GM23338 (cell line): ENCODE results near the gene ADH6. TPM values are rescaled to one million over a fixed set of nuclear protein-coding genes. Genes with fewer than 3 reads are reported as not detected.

Experiments used
- ATAC-seq: fragments of 200-7000 bp; cut with Tn5 transposase; 3 replicates; pipeline ENCODE4 v1.9.1; 2020
- DNase-seq: peaks from one replicate; pipeline ENCODE4 v3.0.0-alpha.2; 2015; ENCODE audit warnings: low spot score
- H2AFZ ChIP-seq: fragments of 200-600 bp; sonication (generic); 2 replicates; pipeline ENCODE4 v1.8.0; 2016; ENCODE audit warnings: antibody characterized with exemption, mild to moderate bottlenecking, moderate library complexity
- H3F3A ChIP-seq: fragments of 200-600 bp; sonication (generic); replicated peaks from 2 replicates; pipeline ENCODE4 v1.8.0; 2017; ENCODE audit warnings: antibody characterized with exemption, mixed run types, low read depth
- H3K27ac ChIP-seq: fragments of 200-600 bp; sonication (generic); 2 replicates; pipeline ENCODE4 v1.6.1; 2016; ENCODE audit warnings: low read depth
- H3K27me3 ChIP-seq: fragments of 200-600 bp; sonication (generic); 2 replicates; pipeline ENCODE4 v1.8.0; 2016; ENCODE audit warnings: mild to moderate bottlenecking, mixed run types, moderate library complexity; ENCODE audit not compliant: insufficient read depth
- H3K36me3 ChIP-seq: fragments of 200-600 bp; sonication (generic); 2 replicates; pipeline ENCODE4 v1.8.0; 2016; ENCODE audit warnings: mild to moderate bottlenecking; ENCODE audit not compliant: insufficient read depth
- H3K4me1 ChIP-seq: fragments of 200-600 bp; sonication (generic); 2 replicates; pipeline ENCODE4 v1.8.0; 2016; ENCODE audit warnings: mild to moderate bottlenecking, moderate library complexity; ENCODE audit not compliant: insufficient read depth
- H3K4me2 ChIP-seq: fragments of 200-600 bp; sonication (generic); 2 replicates; pipeline ENCODE4 v1.7.1; 2017; ENCODE audit warnings: mixed run types
- H3K4me3 ChIP-seq: fragments of 200-600 bp; sonication (generic); 2 replicates; pipeline ENCODE4 v1.6.1; 2016; ENCODE audit warnings: mixed run types
- H3K79me2 ChIP-seq: fragments of 200-600 bp; sonication (generic); replicated peaks from 2 replicates; pipeline ENCODE4 v1.8.0; 2017; ENCODE audit warnings: mild to moderate bottlenecking; ENCODE audit not compliant: insufficient read depth
- H3K9me2 ChIP-seq: fragments of 200-600 bp; sonication (generic); 2 replicates; pipeline ENCODE4 v1.8.0; 2017; ENCODE audit not compliant: insufficient read depth
- H4K20me1 ChIP-seq: fragments of 200-600 bp; sonication (generic); replicated peaks from 2 replicates; pipeline ENCODE4 v1.8.0; 2017; ENCODE audit warnings: mild to moderate bottlenecking; ENCODE audit not compliant: insufficient read depth
- H3K27ac Mint-ChIP-seq: 2 replicates; pipeline ENCODE4 v1.8.0; 2020; ENCODE audit warnings: inconsistent platforms, mild to moderate bottlenecking, moderate library complexity, mixed read lengths
- H3K27me3 Mint-ChIP-seq: 3 replicates; pipeline ENCODE4 v1.8.0; 2022; ENCODE audit warnings: low read depth, mild to moderate bottlenecking, moderate library complexity, mixed read lengths, inconsistent platforms; ENCODE audit not compliant: insufficient read depth, poor library complexity
- H3K36me3 Mint-ChIP-seq: 3 replicates; pipeline ENCODE4 v1.8.0; 2021; ENCODE audit warnings: low read depth, mild to moderate bottlenecking, inconsistent platforms, moderate library complexity, mixed read lengths
- H3K4me1 Mint-ChIP-seq: 3 replicates; pipeline ENCODE4 v1.8.0; 2020; ENCODE audit warnings: mild to moderate bottlenecking, inconsistent platforms, mixed read lengths
- H3K4me3 Mint-ChIP-seq: 3 replicates; pipeline ENCODE4 v1.8.0; 2021; ENCODE audit warnings: moderate library complexity, mild to moderate bottlenecking, inconsistent platforms, mixed read lengths
- H3K9me3 Mint-ChIP-seq: 3 replicates; pipeline ENCODE4 v1.8.0; 2020; ENCODE audit warnings: moderate library complexity, mild to moderate bottlenecking, inconsistent platforms, mixed read lengths
- CREB1 ChIP-seq: fragments of 250-450 bp; sonication (Bioruptor Pico); IDR thresholded peaks from 2 replicates; pipeline ENCODE4 v1.5.0; 2020; ENCODE audit warnings: low read depth, mild to moderate bottlenecking, moderate library complexity
- CTCF ChIP-seq, 2 experiments: fragments of 200-600 bp in 1 of 2; sonication (generic) in 1 of 2; conservative IDR thresholded peaks; 2 replicates each; pipeline versions ENCODE4 v1.5.1 to v1.6.1; 2016 to 2017; ENCODE audit warnings: antibody characterized with exemption in 2 of 2, low read depth in 2 of 2, mild to moderate bottlenecking in 2 of 2, moderate library complexity in 1 of 2
- ETS1 ChIP-seq: IDR thresholded peaks from 2 replicates; pipeline ENCODE4 v1.6.1; 2016; ENCODE audit warnings: antibody characterized with exemption
- EZH2 ChIP-seq: fragments of 200-600 bp; sonication (generic); IDR thresholded peaks from one replicate; pipeline ENCODE4 v1.8.0; 2017; ENCODE audit warnings: antibody characterized with exemption, mild to moderate bottlenecking, low read depth; ENCODE audit not compliant: unreplicated experiment
- EZH2phosphoT487 ChIP-seq: fragments of 200-600 bp; sonication (generic); IDR thresholded peaks from one replicate; pipeline ENCODE4 v1.8.1; 2018; ENCODE audit warnings: antibody characterized with exemption; ENCODE audit not compliant: unreplicated experiment
- NANOG ChIP-seq: IDR thresholded peaks from 2 replicates; pipeline ENCODE4 v1.6.1; 2016; ENCODE audit warnings: antibody characterized with exemption, borderline replicate concordance
- STAT1 ChIP-seq: IDR thresholded peaks from one replicate; pipeline ENCODE4 v1.6.1; 2016; ENCODE audit warnings: antibody characterized with exemption; ENCODE audit not compliant: unreplicated experiment
- ZNF114 ChIP-seq: fragments of 250-450 bp; sonication (Bioruptor Pico); IDR thresholded peaks from 2 replicates; pipeline ENCODE4 v1.5.0; 2020; ENCODE audit warnings: mild to moderate bottlenecking, moderate library complexity
- ZNF462 ChIP-seq: fragments of 250-450 bp; sonication (Bioruptor Pico); IDR thresholded peaks from 2 replicates; pipeline ENCODE4 v1.5.0; 2020; ENCODE audit warnings: mild to moderate bottlenecking, moderate library complexity
- polyA plus RNA-seq: library from polyadenylated mRNA; unstranded; fragments of >200 nt; fragmentation: Nextera tagmentation; extraction: Ambion mirVana; gene quantifications from 2 replicates; pipeline ENCODE4 v1.2.1, GENCODE V29; 2016
- total RNA-seq: library from RNA; depleted of rRNA; stranded (reverse); fragments of >200 nt; shearing (Covaris generic); gene quantifications from 2 replicates; pipeline ENCODE4 v1.2.3, GENCODE V29; 2014
- TF ChIP-seq, protein P1 (sequence below): IDR thresholded peaks from one replicate; pipeline ENCODE4 v1.6.1; 2018; ENCODE audit warnings: antibody characterized with exemption; ENCODE audit not compliant: unreplicated experiment

ADH6 gene
- total and polyA plus RNA-seq, 2 experiments from 2014 or later: 0.58 TPM; not detected in 1

DNA sequence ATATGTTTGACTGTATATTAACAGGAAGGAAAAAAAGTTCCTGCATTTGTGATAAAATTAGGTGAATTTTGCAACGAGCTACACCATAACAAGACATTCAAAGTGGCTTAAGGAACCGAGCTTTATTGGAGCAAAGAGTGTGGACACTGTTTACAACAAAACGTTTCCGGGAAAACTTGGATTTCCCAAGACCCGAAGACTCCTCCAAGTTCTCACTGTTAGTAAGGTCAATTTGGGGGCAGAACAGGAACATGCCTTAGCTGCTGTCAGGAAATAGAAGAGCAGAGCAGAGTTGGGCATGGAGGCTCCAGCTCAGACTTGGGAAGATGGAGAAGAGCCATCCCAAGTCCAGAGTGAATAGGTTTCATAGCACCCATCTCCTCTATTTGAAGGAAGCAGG, 16.5 kb downstream of the ADH6 start:
- DNase-seq: no peak
- no peak overlapping the region for H2AFZ ChIP-seq
- H3F3A ChIP-seq: no peaks in the 10 kb centered on the region
- TF ChIP-seq CREB1 (no peak), EZH2phosphoT487 (no peak), CTCF (conservative IDR thresholded peaks at IDR 0.05; ENCODE audit: low read depth in 2 of 2) (no peak), ZNF462 (CRISPR knock-in tag) (no peak), ZNF114 (CRISPR knock-in tag) (no peak), NANOG (no peak), EZH2 (no peak), ETS1 (no peak), STAT1 (no peak)
- TF ChIP-seq, protein P1, sequence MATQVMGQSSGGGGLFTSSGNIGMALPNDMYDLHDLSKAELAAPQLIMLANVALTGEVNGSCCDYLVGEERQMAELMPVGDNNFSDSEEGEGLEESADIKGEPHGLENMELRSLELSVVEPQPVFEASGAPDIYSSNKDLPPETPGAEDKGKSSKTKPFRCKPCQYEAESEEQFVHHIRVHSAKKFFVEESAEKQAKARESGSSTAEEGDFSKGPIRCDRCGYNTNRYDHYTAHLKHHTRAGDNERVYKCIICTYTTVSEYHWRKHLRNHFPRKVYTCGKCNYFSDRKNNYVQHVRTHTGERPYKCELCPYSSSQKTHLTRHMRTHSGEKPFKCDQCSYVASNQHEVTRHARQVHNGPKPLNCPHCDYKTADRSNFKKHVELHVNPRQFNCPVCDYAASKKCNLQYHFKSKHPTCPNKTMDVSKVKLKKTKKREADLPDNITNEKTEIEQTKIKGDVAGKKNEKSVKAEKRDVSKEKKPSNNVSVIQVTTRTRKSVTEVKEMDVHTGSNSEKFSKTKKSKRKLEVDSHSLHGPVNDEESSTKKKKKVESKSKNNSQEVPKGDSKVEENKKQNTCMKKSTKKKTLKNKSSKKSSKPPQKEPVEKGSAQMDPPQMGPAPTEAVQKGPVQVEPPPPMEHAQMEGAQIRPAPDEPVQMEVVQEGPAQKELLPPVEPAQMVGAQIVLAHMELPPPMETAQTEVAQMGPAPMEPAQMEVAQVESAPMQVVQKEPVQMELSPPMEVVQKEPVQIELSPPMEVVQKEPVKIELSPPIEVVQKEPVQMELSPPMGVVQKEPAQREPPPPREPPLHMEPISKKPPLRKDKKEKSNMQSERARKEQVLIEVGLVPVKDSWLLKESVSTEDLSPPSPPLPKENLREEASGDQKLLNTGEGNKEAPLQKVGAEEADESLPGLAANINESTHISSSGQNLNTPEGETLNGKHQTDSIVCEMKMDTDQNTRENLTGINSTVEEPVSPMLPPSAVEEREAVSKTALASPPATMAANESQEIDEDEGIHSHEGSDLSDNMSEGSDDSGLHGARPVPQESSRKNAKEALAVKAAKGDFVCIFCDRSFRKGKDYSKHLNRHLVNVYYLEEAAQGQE: no peak
- H3K4me3 ChIP-seq: no peak overlapping the region
- H3K27me3 ChIP-seq: no peaks in the 10 kb centered on the region
- H3K27ac ChIP-seq: no peak overlapping the region
- Mint-ChIP-seq H3K4me3 (no peak overlapping the region), H3K27ac (no peak overlapping the region), H3K27me3 (peaks cover 2% of the 10 kb centered on the region), H3K4me1 (peaks cover 23% of the 10 kb centered on the region), H3K9me3 (peaks cover 12% of the 10 kb centered on the region), H3K36me3 (peaks cover 6% of the 10 kb centered on the region)
- H3K9me2 ChIP-seq: no peaks in the 10 kb centered on the region
- H3K36me3 ChIP-seq: no peaks in the 10 kb centered on the region
- no peak for ATAC-seq
- peaks cover 22% of the 10 kb centered on the region for H3K4me1 ChIP-seq
- H4K20me1 ChIP-seq: no peaks in the 10 kb centered on the region
- H3K79me2 ChIP-seq: no peaks in the 10 kb centered on the region
- H3K4me2 ChIP-seq: no peak overlapping the region
